ENCODE measurements around the gene WASF1.
A peak's percentile ranks its signal among the peaks of the same experiment; 100 is the strongest.
"Not testable (repeated sequence)": the region's sequence is repeated elsewhere in the genome, so short reads cannot be mapped to it uniquely, and the experiment has no call there.

Gene WASF1

DNA sequence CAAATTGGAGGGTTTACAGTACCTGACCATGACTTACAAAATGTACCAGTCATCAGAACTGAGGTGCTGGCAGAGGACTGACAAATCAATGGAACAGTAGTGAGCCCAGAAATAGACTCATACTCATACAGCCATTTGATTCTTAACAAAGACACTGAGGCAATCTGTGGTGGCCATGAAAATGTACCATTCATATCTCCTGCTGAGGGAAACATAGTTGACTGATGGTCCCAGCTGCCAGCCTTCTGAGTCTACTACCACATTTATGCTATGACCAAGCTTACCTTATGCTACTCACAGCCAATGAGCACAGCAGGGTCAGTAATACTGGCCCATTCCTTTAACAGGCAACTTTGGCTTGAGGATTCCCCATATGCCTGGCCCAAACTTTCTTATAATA lies 88.6 kb downstream of the WASF1 start:
- no peak for DNase-seq

DNA sequence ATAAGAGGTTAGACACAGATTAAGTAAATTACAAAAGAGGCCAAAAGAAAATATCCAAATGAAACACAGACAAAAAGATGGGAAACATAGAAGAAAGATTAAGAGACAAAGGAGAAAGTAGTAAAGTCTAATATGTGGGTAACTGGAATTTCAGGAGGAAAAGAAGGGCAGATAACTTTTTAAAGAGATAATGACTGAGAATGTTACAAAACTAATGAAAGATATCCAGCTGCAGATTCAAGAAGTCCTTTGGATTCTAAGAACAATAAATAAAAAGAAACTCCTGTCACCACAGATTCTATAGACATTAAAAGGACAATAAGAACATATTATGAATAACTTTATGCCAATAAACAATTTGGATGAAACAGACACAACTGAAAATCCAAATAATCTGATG lies 90.1 kb downstream of the WASF1 start:
- DNase-seq = no peak

DNA sequence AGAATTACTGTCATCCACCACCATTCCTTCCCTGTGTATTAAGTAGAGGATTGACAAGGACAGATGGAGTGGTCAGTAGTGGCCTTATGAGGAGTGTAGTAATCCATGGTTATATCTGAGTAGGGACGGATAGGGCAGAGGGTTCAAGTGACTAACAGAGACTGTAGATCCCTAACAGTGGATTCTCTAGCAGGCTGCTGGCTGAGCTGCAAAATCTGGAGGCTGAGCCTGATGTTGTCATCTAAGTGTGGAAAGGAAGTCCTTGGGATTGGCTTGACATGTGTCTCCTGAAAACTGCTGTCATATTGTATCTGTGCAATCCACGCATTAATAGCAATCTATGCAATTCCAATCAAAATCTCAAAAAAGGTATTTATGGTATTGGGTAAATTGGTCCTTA lies 94.2 kb downstream of the WASF1 start:
- DNase-seq = no peak

DNA sequence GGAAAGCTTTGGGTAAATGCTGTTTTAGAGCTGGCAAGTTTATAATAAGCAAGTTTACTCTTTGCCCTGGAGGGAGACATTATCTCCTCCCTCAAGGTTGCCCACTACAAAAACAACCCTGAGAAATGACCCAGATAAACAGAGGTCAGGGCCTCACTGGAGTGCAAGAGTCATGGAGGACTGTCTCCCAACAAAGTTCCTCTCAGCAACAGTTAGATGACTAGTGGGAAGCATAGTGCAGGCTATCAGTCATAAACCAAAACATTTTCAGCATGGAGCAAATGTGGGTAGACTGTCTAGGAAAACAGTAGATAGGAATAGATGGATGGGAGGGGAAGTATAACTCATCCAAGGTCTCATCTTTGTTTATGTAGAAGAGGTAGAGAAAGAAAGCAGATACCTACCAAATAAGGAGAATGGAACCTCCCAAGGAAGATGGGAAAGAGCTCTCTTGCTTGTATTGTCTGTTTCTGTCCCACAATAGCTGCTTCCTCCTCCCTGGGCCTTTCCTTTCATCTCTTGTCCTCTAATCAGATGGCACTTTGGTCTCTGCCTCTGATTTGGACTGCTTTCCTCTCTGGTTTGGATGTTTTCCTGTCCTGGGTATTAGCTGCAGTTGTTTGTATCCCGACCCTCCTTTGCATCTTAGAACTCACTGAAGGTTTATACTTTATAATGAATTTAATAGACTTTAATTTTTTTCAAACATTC lies 95.4 kb downstream of the WASF1 start:
- DNase-seq = no peak

DNA sequence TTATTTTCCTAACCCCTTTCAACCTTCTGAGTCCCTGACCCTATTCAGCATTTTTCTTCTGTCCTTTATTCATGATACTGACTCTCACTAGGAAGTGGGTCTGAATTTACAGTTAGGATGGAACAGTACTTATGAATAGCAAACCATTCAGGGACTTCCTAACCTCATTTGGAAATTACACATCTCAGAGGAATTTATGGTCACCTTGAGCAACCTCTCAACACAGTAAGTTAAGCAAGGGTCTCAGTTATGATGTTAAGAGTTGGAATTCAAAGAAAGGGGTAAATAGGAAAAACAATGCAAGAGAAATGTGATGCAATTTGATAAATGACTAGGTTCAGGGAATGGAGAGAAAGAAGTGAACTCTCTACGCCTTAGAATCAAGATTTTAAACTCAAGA lies 104.1 kb downstream of the WASF1 start:
- DNase-seq = no peak

DNA sequence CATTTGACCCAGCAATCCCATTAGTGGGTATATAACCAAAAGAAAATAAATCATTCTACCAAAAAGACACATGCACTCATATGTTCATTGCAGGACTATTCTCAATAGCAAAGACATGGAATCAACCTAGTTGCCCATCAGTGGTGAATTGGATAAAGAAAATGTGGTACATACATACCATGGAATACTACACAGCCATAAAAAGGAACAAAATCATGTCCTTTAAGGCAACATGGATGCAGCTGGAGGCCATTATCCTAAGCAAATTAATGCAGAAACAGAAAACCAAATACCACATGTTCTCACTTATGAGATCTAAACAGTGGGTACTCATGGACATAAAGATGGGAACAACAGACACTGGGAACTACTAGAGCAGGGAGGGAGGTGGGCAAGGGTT lies 106.0 kb downstream of the WASF1 start:
- DNase-seq = not testable (repeated sequence)

DNA sequence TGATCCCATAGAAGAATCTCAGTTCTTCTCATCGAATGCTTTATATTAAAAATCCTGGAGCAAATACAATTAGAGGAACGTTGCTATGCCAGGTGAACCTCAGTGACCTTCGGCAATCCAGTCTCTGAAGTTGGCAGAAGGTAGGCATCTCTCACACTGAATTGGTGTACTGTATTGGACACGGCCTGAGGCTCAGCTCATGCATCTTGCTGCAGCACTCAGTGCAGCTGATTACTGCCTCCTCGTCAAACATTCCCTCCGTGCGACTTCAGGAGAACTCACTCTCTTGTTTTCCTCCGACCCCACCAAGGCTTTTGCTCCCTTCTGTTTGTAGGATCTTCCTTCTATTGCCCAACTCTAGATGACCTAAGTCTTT lies 110.9 kb downstream of the WASF1 start:
- DNase-seq = no peak

DNA sequence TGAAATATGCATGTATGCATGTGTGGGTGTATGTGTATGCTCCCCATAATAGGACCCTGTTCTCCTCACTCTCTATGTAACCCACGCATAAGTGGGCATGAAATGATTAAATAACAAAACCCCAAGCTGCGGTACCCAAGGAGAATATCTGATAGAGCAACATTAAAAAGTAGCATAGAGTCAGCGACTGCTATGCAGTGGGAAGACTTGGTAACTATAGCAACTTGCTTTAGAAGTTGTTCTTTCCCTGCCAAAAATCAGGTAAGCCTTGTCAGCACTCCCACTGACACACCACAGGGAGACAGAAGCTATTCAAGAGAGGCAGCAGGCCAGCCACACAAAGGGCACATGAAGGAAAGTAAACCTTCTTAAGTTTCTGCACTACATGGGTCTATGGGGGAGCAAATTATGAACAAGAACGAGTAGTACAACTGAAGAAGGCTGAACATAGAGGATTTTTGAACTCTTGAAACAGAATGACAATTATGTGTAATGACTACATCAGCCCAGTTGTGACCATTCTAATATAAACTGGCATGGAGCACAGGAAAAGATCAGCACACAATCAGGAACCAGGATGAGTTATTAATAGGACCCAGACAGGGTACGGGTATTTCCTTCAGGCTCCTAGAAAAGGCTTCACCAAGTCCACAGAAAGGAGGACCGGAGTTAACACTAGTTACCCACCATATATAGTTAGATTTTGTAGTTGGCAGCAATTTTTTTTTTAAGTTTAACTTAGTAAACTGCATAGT lies 111.5 kb downstream of the WASF1 start:
- DNase-seq = no peak

DNA sequence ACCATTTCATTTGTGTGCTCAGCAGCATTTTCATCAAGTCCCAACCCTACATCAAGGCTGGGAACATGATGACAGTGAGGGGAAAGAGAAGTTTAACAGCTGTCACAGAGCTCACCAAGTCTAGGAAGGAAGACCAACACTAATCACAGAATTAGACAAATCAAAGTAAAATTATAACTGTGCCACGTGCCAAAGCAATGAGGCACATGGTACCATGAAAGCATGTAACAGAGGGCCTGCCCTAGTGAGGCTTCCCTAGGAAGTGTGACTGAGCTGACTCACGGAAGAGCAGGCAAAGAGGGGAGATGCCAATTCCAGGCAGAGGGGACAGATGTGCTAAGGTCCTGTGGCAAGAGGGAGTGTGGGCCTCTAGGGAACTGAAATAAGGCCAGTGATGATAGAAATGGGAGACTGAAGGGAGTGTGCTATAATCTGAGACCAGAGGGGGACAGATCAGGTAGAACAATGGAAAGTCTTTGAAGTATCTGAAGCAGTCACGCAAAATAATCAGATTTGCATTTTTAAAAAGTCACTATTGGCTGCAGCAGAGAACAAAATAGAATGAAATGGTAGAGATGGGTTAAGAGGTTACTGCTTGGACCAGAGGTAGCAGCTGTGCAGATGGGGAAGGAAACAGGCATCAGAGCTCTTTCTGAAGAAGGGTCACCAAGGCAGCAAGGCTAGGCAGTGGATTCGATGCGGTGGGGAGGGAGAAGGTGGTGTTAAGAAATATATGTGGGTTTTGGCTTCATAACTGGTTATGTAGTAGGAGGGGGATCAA lies 114.5 kb downstream of the WASF1 start:
- DNase-seq = no peak

DNA sequence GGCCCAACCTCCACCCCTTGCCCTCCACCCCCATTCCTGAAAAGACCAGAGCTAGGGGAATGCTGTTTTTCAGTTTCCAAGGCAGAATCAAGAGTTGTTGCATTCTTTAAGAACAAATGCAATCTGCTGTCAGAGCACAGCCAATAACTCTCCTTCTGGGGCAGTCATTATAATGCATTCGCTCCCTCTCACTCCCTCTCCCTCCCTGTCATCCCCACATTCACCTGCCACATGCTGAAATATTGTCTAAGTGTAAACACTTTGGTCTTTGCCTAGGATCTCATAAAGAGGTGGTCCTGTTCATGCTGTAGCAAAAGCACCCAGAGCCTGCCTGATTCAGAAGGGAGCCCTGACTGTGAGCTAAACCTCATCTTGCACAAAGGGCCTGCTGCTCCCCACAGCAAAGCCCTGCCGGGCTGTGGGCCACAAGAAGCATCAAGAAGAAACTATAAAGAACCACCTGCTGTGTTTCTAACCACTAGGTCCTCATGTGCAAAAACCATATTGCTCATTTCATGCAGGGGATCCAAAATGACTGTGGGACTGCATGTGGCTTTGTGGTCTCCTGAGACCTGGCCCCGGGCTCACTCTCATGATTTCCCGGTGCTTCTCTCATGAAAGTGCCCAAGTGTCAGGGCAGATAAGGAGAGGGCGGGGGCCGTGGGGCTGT lies 115.7 kb downstream of the WASF1 start:
- no peak for DNase-seq

DNA sequence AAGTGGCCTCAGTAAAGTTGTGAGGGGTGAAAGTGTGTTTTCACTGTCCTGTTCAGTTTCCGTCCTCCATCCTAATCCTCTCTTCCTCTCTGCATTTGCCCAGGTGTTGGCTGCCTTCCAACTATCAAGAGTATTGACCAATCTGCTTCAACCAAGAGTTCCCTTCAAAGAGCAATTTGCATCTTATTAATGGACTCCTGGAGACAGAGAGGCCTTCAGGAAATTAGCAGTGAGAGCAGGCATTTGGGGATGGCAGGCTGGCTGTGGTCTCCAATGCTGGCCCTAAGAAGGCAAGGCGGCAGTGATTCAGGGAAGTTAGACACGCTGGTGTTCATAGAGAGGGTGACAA lies 124.1 kb downstream of the WASF1 start:
- no peak for DNase-seq

DNA sequence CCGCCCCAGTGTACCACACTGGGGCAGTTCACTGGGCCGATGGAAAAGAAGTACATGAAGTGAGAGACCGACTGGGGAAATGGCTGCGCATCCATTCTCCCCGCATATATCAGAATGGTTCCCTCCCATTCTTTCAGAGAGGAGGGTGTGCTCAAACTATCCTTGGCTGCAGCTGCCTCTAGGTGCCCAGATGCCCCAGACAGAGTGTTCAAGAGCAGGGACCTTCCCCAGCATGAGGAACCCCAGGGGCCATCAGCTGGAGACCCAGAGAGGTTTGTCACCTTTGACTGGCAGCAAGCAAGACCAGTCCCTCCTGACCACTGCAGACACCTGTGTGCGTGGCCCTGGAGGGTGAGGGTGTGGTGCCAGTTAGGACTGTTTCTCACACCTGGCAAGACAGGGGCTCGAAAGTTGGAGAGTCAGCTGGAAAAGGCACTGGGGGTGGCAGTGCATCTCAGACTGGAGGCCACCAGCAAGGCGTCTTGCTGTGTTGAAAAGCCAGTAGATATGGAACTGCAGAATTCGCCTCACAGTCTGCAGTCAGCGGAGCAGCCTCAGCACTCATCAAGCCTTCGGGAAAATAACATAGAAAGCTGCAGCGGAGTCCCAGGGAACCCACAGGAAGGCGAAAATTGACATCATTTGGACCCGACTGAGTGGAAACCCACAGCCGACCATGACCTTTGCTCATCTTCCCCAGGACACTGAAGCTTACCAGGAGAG lies 124.6 kb downstream of the WASF1 start:
- no peak for DNase-seq

DNA sequence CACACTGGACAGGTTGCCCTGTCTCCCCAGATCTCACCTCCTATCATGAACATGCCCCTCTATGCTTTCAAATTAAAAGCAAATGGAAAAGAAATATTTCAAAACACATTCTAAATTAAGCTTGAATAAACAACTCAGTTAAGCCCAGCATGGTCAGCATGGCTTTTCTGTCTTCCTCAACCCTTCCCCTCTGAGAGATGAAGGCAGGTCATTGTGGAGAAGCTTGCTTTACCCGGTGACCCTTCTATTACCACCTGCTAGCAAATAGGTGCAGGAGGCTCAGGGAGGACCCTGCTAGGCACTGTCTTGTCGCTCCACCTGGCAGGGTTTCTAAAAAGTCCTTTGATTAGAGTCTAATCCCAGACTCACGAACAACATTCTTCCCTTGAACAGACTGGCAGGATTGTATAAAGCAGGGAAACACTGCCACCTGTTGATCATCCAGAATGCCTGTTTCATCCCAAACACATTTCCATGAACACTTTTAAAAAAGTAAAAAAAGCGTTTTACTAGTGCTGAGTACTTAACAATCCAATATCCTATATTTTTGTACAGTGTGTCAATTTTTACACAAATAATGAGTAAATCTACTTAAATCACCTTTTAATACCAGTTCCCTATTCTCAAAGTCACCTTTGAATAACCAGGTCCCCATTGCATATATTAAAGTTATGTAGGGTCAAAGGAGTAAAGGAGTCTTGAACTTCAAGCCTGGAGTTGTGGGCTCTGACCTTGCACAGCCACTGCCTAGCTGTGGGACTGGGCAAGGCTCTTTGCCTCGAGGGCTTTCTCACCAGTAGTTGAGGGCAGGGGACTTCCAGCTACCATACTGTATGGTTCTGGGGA lies 125.9 kb downstream of the WASF1 start:
- DNase-seq = peak; percentile 41

DNA sequence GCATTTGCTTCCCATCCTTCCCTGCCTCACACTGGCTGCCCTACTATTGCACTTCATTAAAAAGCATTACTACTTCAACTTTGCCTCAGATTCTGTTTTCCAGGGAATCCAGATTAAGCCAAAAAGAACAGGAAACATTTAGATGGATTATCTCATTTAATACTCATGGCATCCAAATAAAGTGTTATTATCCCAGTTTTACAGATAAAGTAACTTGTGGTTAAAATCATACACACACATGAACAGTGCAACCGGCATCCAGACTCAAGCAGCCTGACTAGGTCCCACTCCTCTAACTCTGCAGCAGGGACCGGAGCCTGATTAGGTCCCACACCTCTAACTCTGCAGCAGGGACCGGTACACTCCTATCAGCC lies 129.0 kb downstream of the WASF1 start:
- no peak for DNase-seq

Data from right kidney (tissue), 1 donor.